AG09319 (cell line): ENCODE measurements around the gene MPZL1.

Source experiments
- DNase-seq: peaks from one replicate; pipeline ENCODE4 v3.0.0-alpha.2; 2010; ENCODE audit warnings: low read depth; ENCODE audit errors: extremely low read depth
- CTCF ChIP-seq: IDR thresholded peaks from 2 replicates; pipeline ENCODE4 v1.5.1; 2011; ENCODE audit warnings: low read depth, mild to moderate bottlenecking, inconsistent platforms, low read length, moderate library complexity

The MPZL1 gene

DNA sequence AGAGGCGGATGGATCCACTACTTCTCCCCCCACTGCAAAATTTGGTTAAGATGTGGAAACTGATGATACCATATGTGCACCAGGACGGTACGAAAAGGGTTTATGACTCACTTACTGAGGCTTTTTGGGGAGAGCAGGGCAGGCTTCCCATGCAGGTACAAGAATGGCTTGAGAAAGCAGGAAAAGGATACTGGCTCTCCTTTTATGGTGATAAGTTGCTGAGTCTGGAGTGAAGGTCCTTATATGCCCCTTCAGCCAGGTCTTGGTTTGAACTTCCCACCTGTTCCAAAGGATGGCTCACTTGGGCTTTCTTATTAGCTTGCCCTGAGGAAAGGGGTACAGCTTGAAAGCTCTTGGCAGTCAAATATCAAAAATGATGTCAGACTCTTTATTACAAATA lies 23.1 kb downstream of the MPZL1 start:
- no peak for TF ChIP-seq CTCF
- no peak for DNase-seq

DNA sequence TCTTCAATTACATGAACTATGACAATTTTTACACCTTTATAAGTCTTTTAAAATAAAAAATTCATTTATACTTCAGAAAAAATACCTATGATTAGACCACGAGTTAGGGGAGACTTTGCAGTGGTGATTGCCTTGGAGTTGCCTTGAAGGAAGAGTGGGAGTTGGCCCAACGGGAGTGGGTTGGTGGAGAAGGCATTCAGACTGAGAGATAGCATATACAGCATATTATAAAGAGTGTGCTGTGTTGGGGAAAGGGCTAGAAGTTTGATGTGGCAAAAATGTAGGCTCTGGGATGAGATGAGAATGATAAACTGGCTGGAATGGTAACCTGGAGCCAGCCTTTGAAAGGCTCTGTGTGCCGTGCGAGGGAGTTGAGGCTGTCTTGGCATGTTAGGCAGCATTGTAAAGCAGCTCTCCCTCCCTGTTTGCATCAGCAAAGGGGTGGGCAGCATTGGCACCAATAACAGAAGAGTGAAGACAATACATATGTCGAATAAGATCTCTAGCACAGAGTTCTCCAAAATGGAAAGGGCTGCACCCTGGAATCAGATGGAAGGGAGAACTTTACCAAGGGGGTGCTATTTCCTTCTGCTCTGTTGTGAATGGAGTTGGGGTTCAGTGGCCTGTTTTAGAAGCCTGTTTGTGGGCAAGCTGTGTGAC lies 24.4 kb downstream of the MPZL1 start:
- DNase-seq: no peak
- TF ChIP-seq CTCF: no peak

DNA sequence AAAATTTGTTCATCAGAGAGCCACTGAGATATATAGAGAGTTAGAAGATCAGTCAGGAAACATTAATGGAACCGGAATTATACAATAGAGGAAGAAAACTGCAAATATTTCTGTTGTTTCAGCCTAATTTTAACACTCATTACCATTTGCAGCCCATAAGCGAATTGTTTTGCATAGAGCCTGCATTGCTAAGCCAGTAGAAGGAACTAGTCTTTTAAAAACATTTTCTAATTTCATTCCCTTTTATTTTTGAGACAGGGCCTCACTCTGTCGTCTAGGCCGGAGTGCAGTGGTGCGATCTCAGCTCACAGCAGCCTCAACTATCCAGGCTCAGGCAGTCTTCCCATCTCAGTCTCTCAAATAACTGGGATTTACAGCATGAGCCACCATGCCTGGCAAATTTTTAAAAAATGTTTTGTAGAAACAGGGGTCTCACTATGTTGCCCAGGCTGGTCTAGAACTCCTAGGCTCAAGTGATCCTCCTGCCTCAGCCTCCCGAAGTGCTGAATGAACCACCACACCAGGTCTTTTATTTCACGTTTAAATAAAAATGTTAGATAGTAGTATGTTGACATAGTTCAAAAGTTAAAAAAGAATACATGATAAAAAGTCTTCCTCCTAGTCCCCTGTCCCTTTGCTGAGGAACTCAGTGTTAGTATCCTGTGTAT lies 25.3 kb downstream of the MPZL1 start:
- no peak for DNase-seq
- no peak for TF ChIP-seq CTCF

- DNase-seq: no peak
- TF ChIP-seq CTCF: no peak
Observed at GRCh38 chr1:167747988-167748387, 26.2 kb downstream of the MPZL1 start.

DNA sequence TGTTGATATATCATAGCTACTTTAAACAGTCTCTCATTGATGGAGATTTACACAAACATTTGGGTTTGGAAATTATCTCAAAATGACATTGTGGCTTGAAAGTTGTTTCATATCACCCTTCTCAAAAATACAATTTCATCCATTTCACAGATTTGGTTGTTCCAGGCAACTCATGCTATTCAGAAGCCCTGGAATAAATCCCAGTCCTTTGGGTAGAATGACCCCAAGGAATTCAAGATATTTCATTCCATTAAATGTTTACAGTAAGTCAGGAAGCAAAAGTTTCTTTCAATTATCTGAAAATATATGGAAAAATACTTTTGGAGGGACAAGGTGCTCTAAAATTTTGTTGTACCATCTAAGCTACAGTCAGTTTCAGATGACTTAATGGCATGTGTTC lies 27.1 kb downstream of the MPZL1 start:
- no peak for TF ChIP-seq CTCF
- DNase-seq: no peak

DNA sequence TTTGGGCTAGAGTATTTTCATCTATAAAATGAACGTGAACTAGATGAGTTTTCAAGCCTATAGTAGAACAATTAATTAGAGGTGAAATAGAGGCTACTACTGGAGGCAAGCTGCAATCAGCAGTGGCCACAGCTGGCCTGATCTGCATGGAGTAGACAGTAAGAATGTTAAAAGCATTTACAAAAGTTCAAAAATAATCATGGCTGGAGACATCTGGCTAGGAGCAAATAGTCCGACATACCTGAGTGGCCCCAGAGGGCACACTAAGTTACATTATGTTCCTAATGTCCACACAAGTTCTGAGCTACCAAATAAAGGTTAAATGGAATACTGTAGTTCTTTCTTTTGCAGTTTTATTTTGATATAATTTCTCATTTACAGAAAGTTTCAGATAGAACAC lies 28.0 kb downstream of the MPZL1 start:
- no peak for TF ChIP-seq CTCF
- no peak for DNase-seq

DNA sequence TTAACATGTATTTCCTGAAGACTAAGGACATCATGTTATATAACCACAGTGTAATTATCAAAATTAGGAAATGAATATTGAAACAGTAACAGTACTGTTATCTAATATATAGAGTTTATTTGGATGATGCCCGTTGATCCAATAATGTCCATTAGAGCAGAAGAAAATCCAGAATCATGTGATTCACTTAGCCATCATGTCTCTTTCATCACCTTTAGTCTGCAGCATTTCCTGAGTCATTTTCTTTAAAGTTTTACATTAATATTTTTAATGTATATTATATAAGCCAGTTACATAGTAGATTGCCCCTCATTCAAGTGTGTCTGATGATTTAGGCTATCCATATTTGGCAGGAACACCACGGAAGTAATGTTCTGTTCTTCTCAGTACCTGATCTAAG lies 28.9 kb downstream of the MPZL1 start:
- no peak for TF ChIP-seq CTCF
- no peak for DNase-seq
